Caco-2 (cell line): ENCODE measurements around the gene WFIKKN1. TPM values are rescaled to one million over a fixed set of nuclear protein-coding genes. Genes with fewer than 3 reads are reported as not detected.

Experiments
- BruUV-seq: library from RNA; stranded (reverse); fragments of 400-500 nt; replicated peaks from 2 replicates; lab custom pipeline; 2021; lab: Mats Ljungman, UMichigan
- CTCF ChIA-PET: fragments of 300-600 bp; sonication (Branson Sonifier 250); formaldehyde crosslinking; loops from one replicate; lab custom pipeline; 2022; ENCODE audit warnings: antibody characterized with exemption; lab: Charles Lee
- POLR2A ChIA-PET: fragments of 300-600 bp; sonication (Branson Sonifier 250); formaldehyde crosslinking; loops from one replicate; lab custom pipeline; 2022; ENCODE audit warnings: antibody characterized with exemption; lab: Charles Lee
- DNase-seq, 2 experiments: peaks; one replicate each; pipeline versions ENCODE4 v3.0.0 to v3.0.0-alpha.2; 2020 to 2022
- H3K27me3 ChIP-seq: replicated peaks from 2 replicates; pipeline ENCODE4 v1.6.0; 2011; ENCODE audit warnings: low read length; ENCODE audit not compliant: control insufficient read depth, insufficient read depth
- H3K36me3 ChIP-seq: 2 replicates; pipeline ENCODE4 v1.5.1; 2011; ENCODE audit warnings: low read length; ENCODE audit not compliant: control insufficient read depth, insufficient read depth
- H3K4me1 ChIP-seq: fragments of 250-450 bp; sonication (Bioruptor Pico); 2 replicates; pipeline ENCODE4 v1.5.1; 2020; ENCODE audit warnings: mild to moderate bottlenecking
- H3K4me3 ChIP-seq: 2 replicates; pipeline ENCODE4 v1.5.1; 2011; ENCODE audit warnings: low read depth, mild to moderate bottlenecking, control low read depth, low read length
- H3K9me3 ChIP-seq: fragments of 250-450 bp; sonication (Bioruptor Pico); 2 replicates; pipeline ENCODE4 v1.5.1; 2020; ENCODE audit warnings: mild to moderate bottlenecking, moderate library complexity
- H3K27ac Mint-ChIP-seq: one replicate; pipeline ENCODE4 v1.8.0; 2022; ENCODE audit warnings: mixed read lengths; ENCODE audit not compliant: unreplicated experiment
- H3K27me3 Mint-ChIP-seq: one replicate; pipeline ENCODE4 v1.8.0; 2022; ENCODE audit warnings: mixed read lengths; ENCODE audit not compliant: insufficient read depth, unreplicated experiment
- H3K36me3 Mint-ChIP-seq: one replicate; pipeline ENCODE4 v1.8.0; 2022; ENCODE audit warnings: mild to moderate bottlenecking, mixed read lengths; ENCODE audit not compliant: insufficient read depth, unreplicated experiment
- H3K4me1 Mint-ChIP-seq: one replicate; pipeline ENCODE4 v1.8.0; 2022; ENCODE audit warnings: low read depth, mixed read lengths; ENCODE audit not compliant: unreplicated experiment
- H3K4me3 Mint-ChIP-seq: one replicate; pipeline ENCODE4 v1.8.0; 2022; ENCODE audit warnings: mild to moderate bottlenecking, moderate library complexity, mixed read lengths; ENCODE audit not compliant: unreplicated experiment
- H3K9me3 Mint-ChIP-seq: one replicate; pipeline ENCODE4 v1.8.0; 2022; ENCODE audit warnings: mixed read lengths; ENCODE audit not compliant: unreplicated experiment
- intact Hi-C: fragments of 100-400 bp; cut with micrococcal nuclease; formaldehyde crosslinking; loops from one replicate; pipeline ENCODE4 v1.10.0; 2022; ENCODE audit not compliant: unreplicated experiment
- total RNA-seq: library from RNA; stranded (reverse); gene quantifications from 2 replicates; pipeline ENCODE4 v1.2.3, GENCODE V29; 2022
- TF ChIP-seq, protein P1 (sequence below), 2 experiments: fragments of 200-600 bp in 1 of 2; IDR thresholded peaks; 1 replicate in 1 of 2; 2 replicates in 1 of 2; pipeline versions ENCODE4 v1.5.1 to v1.8.0; 2011 to 2022; ENCODE audit warnings: antibody characterized with exemption in 1 of 2, control low read depth in 1 of 2, inconsistent platforms in 1 of 2, low read depth in 1 of 2, low read length in 1 of 2, mild to moderate bottlenecking in 1 of 2, moderate library complexity in 1 of 2; ENCODE audit not compliant: insufficient read depth in 1 of 2, severe bottlenecking in 1 of 2, unreplicated experiment in 1 of 2

Gene WFIKKN1
- total RNA-seq, 1 experiment from 2014 or later: 0.54 TPM

DNA sequence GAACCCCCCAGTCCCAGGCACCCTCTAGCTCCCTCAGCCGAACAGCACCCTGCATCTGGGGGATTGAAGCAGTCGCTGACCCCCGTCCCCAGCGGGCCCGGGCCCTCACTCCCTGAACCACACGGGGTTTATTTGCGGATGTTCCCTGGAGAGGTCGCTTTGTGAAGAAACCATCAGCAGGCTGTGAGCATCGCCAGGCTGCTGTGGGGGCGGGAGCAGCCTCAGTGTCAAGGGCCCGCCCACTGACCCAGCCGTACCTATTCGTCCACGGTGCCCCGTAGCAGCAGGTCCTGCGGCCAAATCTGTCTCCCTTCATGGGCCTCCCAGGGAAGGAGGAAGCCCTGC is 47.3 kb upstream of the WFIKKN1 start:
- ChIA-PET CTCF (no interaction called here), POLR2A (no interaction called here)
- H3K4me1 ChIP-seq: peaks cover 3% of the 10 kb centered on the region; the same call in 1 of the 2 replicates
- Mint-ChIP-seq H3K9me3 (no peaks in the 10 kb centered on the region), H3K27me3 (no peaks in the 10 kb centered on the region), H3K4me1 (no peaks in the 10 kb centered on the region), H3K36me3 (peaks cover 24% of the 10 kb centered on the region), H3K27ac (no peak overlapping the region), H3K4me3 (no peak overlapping the region)
- H3K4me3 ChIP-seq: no peak overlapping the region
- BruUV-seq: no TSS peak
- TF ChIP-seq, protein P1, sequence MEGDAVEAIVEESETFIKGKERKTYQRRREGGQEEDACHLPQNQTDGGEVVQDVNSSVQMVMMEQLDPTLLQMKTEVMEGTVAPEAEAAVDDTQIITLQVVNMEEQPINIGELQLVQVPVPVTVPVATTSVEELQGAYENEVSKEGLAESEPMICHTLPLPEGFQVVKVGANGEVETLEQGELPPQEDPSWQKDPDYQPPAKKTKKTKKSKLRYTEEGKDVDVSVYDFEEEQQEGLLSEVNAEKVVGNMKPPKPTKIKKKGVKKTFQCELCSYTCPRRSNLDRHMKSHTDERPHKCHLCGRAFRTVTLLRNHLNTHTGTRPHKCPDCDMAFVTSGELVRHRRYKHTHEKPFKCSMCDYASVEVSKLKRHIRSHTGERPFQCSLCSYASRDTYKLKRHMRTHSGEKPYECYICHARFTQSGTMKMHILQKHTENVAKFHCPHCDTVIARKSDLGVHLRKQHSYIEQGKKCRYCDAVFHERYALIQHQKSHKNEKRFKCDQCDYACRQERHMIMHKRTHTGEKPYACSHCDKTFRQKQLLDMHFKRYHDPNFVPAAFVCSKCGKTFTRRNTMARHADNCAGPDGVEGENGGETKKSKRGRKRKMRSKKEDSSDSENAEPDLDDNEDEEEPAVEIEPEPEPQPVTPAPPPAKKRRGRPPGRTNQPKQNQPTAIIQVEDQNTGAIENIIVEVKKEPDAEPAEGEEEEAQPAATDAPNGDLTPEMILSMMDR (IDR thresholded peaks at IDR 0.05; ENCODE audit: insufficient read depth in 1 of 2, low read depth in 1 of 2, low read length in 1 of 2, severe bottlenecking in 1 of 2, unreplicated experiment in 1 of 2): no peak
- H3K9me3 ChIP-seq: no peaks in the 10 kb centered on the region
- H3K36me3 ChIP-seq: no peaks in the 10 kb centered on the region; the same call in none of the 2 replicates
- no peak for DNase-seq
- intact Hi-C loops: no loop called here
- no peaks in the 10 kb centered on the region for H3K27me3 ChIP-seq

DNA sequence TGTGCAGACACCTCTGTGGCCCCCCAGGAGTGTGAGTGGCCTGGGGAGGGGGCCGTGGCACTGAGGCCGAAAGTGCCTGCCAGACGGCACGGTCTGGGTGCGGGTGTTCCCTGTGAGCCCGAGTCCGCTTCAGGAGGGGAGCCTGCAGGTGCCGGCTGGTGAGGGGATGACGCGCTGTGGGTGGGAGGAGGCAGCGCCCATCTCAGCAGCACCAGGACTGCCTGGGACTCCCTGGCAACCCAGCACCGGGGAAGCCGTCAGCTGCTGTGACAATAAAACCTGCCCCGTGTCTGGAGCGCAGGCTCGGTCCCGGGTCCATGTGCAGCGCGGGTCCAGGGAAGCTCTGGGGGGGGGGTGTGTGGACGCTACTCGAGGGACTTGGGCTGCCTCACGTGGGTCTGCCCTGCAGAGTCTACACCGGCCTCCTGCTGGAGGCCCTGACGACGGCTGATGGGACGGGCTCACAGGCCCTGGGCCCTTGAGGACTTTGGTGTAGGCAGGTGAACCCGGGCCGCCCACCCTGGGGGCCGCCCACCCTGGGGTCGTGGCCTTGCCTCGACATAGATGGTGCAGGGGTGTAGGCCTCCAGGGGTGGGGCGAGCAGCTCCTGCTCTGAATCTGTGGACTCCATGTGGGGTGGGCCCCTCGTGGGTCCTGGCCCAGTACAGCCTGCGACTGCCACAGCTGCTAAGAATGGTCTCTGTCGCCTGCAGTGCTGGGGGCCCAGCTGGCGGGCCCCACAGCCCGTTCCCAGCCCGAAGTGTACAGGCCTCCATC is 46.8 kb upstream of the WFIKKN1 start:
- ChIA-PET POLR2A (interaction anchor here (0.5 kb wide), 1 partner anchor 57 kb away, joined by 3 read pairs; no protein-coding TSS in a partner anchor), CTCF (no interaction called here)
- no peaks in the 10 kb centered on the region for H3K27me3 Mint-ChIP-seq
- intact Hi-C loops: no loop called here
- no peaks in the 10 kb centered on the region for H3K9me3 ChIP-seq
- no peaks in the 10 kb centered on the region for H3K4me1 Mint-ChIP-seq
- no peaks in the 10 kb centered on the region for H3K9me3 Mint-ChIP-seq
- TF ChIP-seq, protein P1 (IDR thresholded peaks at IDR 0.05; ENCODE audit: insufficient read depth in 1 of 2, low read depth in 1 of 2, low read length in 1 of 2, severe bottlenecking in 1 of 2, unreplicated experiment in 1 of 2): no peak
- peaks cover 28% of the 10 kb centered on the region for H3K36me3 Mint-ChIP-seq
- no peak overlapping the region for H3K27ac Mint-ChIP-seq
- H3K27me3 ChIP-seq: no peaks in the 10 kb centered on the region
- no peak for DNase-seq
- H3K4me3 ChIP-seq: no peak overlapping the region
- no peaks in the 10 kb centered on the region; the same call in none of the 2 replicates for H3K36me3 ChIP-seq
- H3K4me1 ChIP-seq: peaks cover 3% of the 10 kb centered on the region; the same call in 1 of the 2 replicates
- BruUV-seq: no TSS peak
- no peak overlapping the region for H3K4me3 Mint-ChIP-seq

DNA sequence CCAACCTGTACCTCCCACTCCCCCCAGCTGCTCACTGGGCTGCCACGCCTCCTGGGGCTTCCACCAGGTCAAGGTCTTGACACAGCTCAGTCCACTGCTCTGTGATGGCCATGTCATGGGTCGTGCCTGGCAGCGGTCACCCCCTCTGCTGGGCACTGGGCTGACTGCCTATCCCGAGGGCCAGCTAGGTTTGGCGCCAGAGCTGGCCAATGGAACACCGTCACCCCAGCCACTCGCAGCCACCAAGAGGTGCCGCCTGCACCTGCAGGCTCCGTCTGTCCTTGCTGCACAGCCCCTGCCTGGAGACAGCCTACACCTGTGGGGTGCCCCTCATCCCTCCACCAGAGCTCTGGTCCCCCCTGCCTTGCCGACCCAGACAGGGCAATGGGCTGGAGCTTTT is 45.4 kb upstream of the WFIKKN1 start:
- peak in 1 of 2 experiments; percentile 62 for DNase-seq
- Mint-ChIP-seq H3K36me3 (peaks cover 39% of the 10 kb centered on the region), H3K27ac (no peak overlapping the region), H3K27me3 (no peaks in the 10 kb centered on the region), H3K4me1 (peaks cover under 1% of the 10 kb centered on the region), H3K4me3 (no peak overlapping the region), H3K9me3 (no peaks in the 10 kb centered on the region)
- H3K27me3 ChIP-seq: no peaks in the 10 kb centered on the region
- ChIA-PET CTCF (interaction anchor here (0.6 to 1.2 kb wide), 3 partner anchors 9 to 203 kb away, joined by 3 to 6 read pairs (median 3); no protein-coding TSS in a partner anchor), POLR2A (no interaction called here)
- no TSS peak for BruUV-seq
- intact Hi-C loops: loop anchor here (5.0 kb wide), 1 partner anchor 58 kb away; the partner anchor contains the start of gene CAPN15
- TF ChIP-seq, protein P1 (IDR thresholded peaks at IDR 0.05; ENCODE audit: insufficient read depth in 1 of 2, low read depth in 1 of 2, low read length in 1 of 2, severe bottlenecking in 1 of 2, unreplicated experiment in 1 of 2): no peak
- H3K4me3 ChIP-seq: no peak overlapping the region
- peaks cover 3% of the 10 kb centered on the region; the same call in 1 of the 2 replicates for H3K4me1 ChIP-seq
- H3K36me3 ChIP-seq: no peaks in the 10 kb centered on the region; the same call in none of the 2 replicates
- H3K9me3 ChIP-seq: no peaks in the 10 kb centered on the region
